Esophagus muscularis mucosa (tissue), 4 donors: ENCODE results near the gene SFN. TPM values are rescaled to one million over a fixed set of nuclear protein-coding genes. Genes with fewer than 3 reads are reported as not detected.
"Not testable (repeated sequence)": the region's sequence is repeated elsewhere in the genome, so short reads cannot be mapped to it uniquely, and the experiment has no call there.

Experiments
- DNase-seq: peaks from one replicate; pipeline ENCODE4 v3.0.0-alpha.2; 2017; ENCODE audit errors: extremely low spot score
- H3K27ac ChIP-seq, 4 donors: fragments of 200-600 bp; sonication (generic); replicated peaks in 1 of 4; 1 replicate in 3 of 4; 2 replicates in 1 of 4; pipeline ENCODE4 v1.5.1; 2016 to 2019; ENCODE audit warnings: mild to moderate bottlenecking in 1 of 4
- H3K27me3 ChIP-seq, 4 donors: fragments of 200-600 bp; sonication (generic); one replicate each; pipeline versions ENCODE4 v1.5.1 to v1.6.0; 2016 to 2019
- H3K36me3 ChIP-seq, 4 donors: fragments of 200-600 bp; sonication (generic); one replicate each; pipeline ENCODE4 v1.5.1; 2016 to 2019
- H3K4me1 ChIP-seq, 4 donors: fragments of 200-600 bp; sonication (generic); one replicate each; pipeline ENCODE4 v1.5.1; 2016 to 2019
- H3K4me3 ChIP-seq, 4 donors: fragments of 200-600 bp; sonication (generic); 1 replicate in 2 of 4; 2 replicates in 2 of 4; pipeline ENCODE4 v1.5.1; 2016 to 2019; ENCODE audit warnings: mild to moderate bottlenecking in 4 of 4, moderate library complexity in 1 of 4
- H3K9me3 ChIP-seq, 4 donors: fragments of 200-600 bp; sonication (generic); 1 replicate in 3 of 4; 2 replicates in 1 of 4; pipeline ENCODE4 v1.5.1; 2016 to 2019
- EP300 ChIP-seq: sonication (generic); formaldehyde crosslinking; IDR thresholded peaks from one replicate; pipeline ENCODE4 v1.6.1; 2017; ENCODE audit warnings: antibody characterized with exemption
- POLR2A ChIP-seq: fragments of 450-650 bp; IDR thresholded peaks from one replicate; pipeline ENCODE4 v1.6.1; 2017; ENCODE audit warnings: antibody characterized with exemption, moderate library complexity, mild to moderate bottlenecking, low read depth
- POLR2AphosphoS5 ChIP-seq, 2 donors: sonication (generic); formaldehyde crosslinking; IDR thresholded peaks; one replicate each; pipeline ENCODE4 v1.6.1; 2017; ENCODE audit warnings: antibody characterized with exemption in 2 of 2
- WGBS: methylation state at CpG from one replicate; pipeline ENCODE4 v1.1.5; 2018; 5-methylcytosine and 5-hydroxymethylcytosine counted together
- intact Hi-C: fragments of 100-400 bp; cut with DNase I; formaldehyde crosslinking; loops from one replicate; pipeline ENCODE4 v1.15.1; 2023
- total RNA-seq, 4 donors: library from RNA; depleted of rRNA; stranded (reverse); fragments of >200 nt; gene quantifications; one replicate each; pipeline versions ENCODE4 v1.1.0 to v1.2.1, GENCODE V29; 2016
- TF ChIP-seq, protein P1 (sequence below), 3 experiments: fragments of 200-600 bp in 2 of 3; fragments of 450-650 bp in 1 of 3; sonication (generic) in 2 of 3; IDR thresholded peaks; one replicate each; pipeline ENCODE4 v1.5.1; 2017 to 2019; ENCODE audit warnings: antibody characterized with exemption in 3 of 3, mild to moderate bottlenecking in 2 of 3, moderate library complexity in 1 of 3

Gene SFN
- total RNA-seq, 4 donors from 2014 or later: 0.33 to 1.7 TPM; not detected in 2

DNA sequence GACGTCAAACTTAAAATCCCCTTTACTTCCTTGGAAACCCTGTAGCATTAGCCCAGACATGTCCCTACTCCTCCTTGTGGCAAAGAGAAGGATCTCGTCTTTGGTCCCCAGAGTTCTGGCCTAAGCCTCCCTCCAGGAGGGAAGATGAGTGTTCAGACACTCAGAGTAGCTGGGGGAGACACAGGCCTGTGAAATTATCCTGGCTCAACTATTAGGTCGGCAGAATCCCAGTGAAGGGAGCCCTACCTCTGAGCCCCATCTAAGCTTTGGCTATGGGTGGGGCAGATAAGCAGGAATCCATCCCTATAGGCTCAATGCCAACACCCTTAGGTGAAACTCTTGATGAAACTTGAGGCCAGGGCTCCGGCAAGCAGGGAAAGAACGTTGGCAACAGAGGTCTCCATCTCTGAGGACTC is 1.7 kb upstream of the SFN start:
- WGBS: 78% methylated on average over 5 of the region's 5 CpGs
- H3K9me3 ChIP-seq: no peaks in the 10 kb centered on the region

DNA sequence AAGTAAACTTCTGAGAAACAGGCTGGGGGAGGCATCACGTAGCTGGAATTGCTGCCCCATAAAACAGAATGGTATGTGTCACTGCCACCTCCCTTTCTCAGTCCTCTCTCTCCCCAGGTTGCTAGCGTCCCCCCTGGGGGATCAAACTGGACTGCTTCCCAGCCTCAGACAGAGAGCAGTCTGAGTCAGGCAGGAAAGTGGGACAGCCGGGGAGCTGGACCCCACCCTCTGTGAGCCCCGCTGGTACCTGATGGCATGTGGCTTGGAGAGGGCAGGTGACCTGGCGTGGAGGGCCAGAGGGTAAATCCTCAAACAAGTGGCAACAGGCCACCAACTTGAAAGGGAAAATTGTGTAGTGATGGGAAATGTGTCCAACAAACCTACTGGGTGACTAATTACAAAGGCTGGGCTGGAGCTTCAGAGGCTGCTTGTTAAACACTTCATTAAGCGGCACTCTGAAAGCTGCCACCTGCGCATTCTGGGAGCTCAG is 1.0 kb upstream of the SFN start:
- H3K4me1 ChIP-seq: peaks cover 18 to 25% (median 22%) of the 10 kb centered on the region in 4 donors
- H3K9me3 ChIP-seq: no peaks in the 10 kb centered on the region
- TF ChIP-seq POLR2AphosphoS5 (IDR thresholded peaks at IDR 0.05) (no peak), EP300 (no peak), POLR2A (no peak)
- TF ChIP-seq, protein P1, sequence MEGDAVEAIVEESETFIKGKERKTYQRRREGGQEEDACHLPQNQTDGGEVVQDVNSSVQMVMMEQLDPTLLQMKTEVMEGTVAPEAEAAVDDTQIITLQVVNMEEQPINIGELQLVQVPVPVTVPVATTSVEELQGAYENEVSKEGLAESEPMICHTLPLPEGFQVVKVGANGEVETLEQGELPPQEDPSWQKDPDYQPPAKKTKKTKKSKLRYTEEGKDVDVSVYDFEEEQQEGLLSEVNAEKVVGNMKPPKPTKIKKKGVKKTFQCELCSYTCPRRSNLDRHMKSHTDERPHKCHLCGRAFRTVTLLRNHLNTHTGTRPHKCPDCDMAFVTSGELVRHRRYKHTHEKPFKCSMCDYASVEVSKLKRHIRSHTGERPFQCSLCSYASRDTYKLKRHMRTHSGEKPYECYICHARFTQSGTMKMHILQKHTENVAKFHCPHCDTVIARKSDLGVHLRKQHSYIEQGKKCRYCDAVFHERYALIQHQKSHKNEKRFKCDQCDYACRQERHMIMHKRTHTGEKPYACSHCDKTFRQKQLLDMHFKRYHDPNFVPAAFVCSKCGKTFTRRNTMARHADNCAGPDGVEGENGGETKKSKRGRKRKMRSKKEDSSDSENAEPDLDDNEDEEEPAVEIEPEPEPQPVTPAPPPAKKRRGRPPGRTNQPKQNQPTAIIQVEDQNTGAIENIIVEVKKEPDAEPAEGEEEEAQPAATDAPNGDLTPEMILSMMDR (IDR thresholded peaks at IDR 0.05): no peak
- H3K27ac ChIP-seq: no peak overlapping the region
- no peaks in the 10 kb centered on the region for H3K27me3 ChIP-seq
- WGBS: 83% methylated on average over 7 of the region's 7 CpGs
- intact Hi-C loops: no loop called here
- no peak overlapping the region for H3K4me3 ChIP-seq
- peaks cover 0 to 15% (median 13%) of the 10 kb centered on the region in 4 donors for H3K36me3 ChIP-seq
- DNase-seq: no peak

More for the DNA sequence above, 1.7 kb upstream of the SFN start:
- no peak overlapping the region for H3K27ac ChIP-seq
- H3K4me1 ChIP-seq: peaks cover 18 to 25% (median 22%) of the 10 kb centered on the region in 4 donors
- no peak for DNase-seq
- intact Hi-C loops: no loop called here
- no peaks in the 10 kb centered on the region for H3K27me3 ChIP-seq
- no peak overlapping the region for H3K4me3 ChIP-seq
- TF ChIP-seq EP300 (no peak), POLR2A (no peak), POLR2AphosphoS5 (IDR thresholded peaks at IDR 0.05) (no peak)
- TF ChIP-seq, protein P1 (IDR thresholded peaks at IDR 0.05): no peak
- peaks cover 0 to 21% (median 20%) of the 10 kb centered on the region in 4 donors for H3K36me3 ChIP-seq

- Histone ChIP-seq H3K4me1 (peaks cover 18 to 25% (median 22%) of the 10 kb centered on the region in 4 donors), H3K27ac (peak overlapping the region in 3 of 4 donors; percentile 96 to 99 (median 98)), H3K27me3 (no peaks in the 10 kb centered on the region), H3K9me3 (no peaks in the 10 kb centered on the region), H3K36me3 (no peaks in the 10 kb centered on the region), H3K4me3 (peak overlapping the region; percentile 56 to 74 (median 62))
- intact Hi-C loops: no loop called here
- no peak for DNase-seq
- TF ChIP-seq, protein P1 (IDR thresholded peaks at IDR 0.05): no peak
- no peak for TF ChIP-seq POLR2AphosphoS5 (IDR thresholded peaks at IDR 0.05)
- no peak for TF ChIP-seq EP300
- TF ChIP-seq POLR2A: no peak
- WGBS: 65% methylated on average over 19 of the region's 20 CpGs
Observed at GRCh38 chr1:26863685-26864077, 732 bp downstream of the SFN start.

GRCh38 chr1:26864610-26865480 is 1.9 kb downstream of the SFN start:
- peaks cover 18 to 25% (median 22%) of the 10 kb centered on the region in 4 donors for H3K4me1 ChIP-seq
- TF ChIP-seq POLR2A: peak; percentile 56
- peak; percentile 79 to 86 for TF ChIP-seq POLR2AphosphoS5 (IDR thresholded peaks at IDR 0.05)
- TF ChIP-seq EP300: no peak
- TF ChIP-seq, protein P1 (IDR thresholded peaks at IDR 0.05): no peak
- H3K27ac ChIP-seq: peak overlapping the region; percentile 96 to 99 (median 97)
- no peaks in the 10 kb centered on the region for H3K36me3 ChIP-seq
- no peaks in the 10 kb centered on the region for H3K27me3 ChIP-seq
- intact Hi-C loops: no loop called here
- no peaks in the 10 kb centered on the region for H3K9me3 ChIP-seq
- 0% methylated on average over 23 of the region's 75 CpGs for WGBS
- DNase-seq: peak; percentile 99
- H3K4me3 ChIP-seq: peak overlapping the region; percentile 56 to 74 (median 62)

DNA sequence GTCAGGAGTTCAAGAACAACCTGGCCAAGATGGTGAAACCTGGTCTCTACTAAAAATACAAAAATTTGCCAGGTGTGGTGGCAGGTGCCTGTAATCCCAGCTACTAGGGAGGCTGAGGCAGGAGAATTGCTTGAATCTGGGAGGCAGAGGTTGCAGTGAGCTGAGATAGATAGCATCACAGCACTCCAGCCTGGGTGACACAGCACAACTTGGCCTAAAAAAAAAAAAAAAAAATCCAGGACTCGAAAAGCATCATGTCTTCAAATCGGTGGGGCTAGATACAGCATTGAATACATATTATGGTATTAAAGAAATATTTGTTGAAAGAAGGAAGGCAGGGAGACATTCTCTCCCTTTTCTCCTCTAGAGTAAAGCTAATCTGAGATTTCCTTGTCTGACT is 10.1 kb downstream of the SFN start:
- H3K27me3 ChIP-seq, H3K27ac ChIP-seq, H3K4me1 ChIP-seq, intact Hi-C loops, DNase-seq, H3K4me3 ChIP-seq, H3K9me3 ChIP-seq: not testable (repeated sequence)
- H3K36me3 ChIP-seq: peaks cover 0 to 19% (median 7%) of the 10 kb centered on the region in 4 donors
- WGBS: 74% methylated on average over 2 of the region's 2 CpGs
